GM12801 (cell line): ENCODE measurements around the gene OR4C3.
A peak's percentile ranks its signal among the peaks of the same experiment; 100 is the strongest.
"Not testable (repeated sequence)": the region's sequence is repeated elsewhere in the genome, so short reads cannot be mapped to it uniquely, and the experiment has no call there.

ENCODE experiments used
- TF ChIP-seq, protein P1 (sequence below): IDR thresholded peaks from one replicate; pipeline ENCODE4 v1.5.1; 2011; ENCODE audit warnings: control low read depth; ENCODE audit not compliant: insufficient read length; ENCODE audit errors: extremely low read depth

Gene OR4C3

GRCh38 chr11:48324620-48325019 is at the start of gene OR4C3:
OR4C3 (plus strand) TSS chr11:48324920; CDS start chr11:48325022, 102 bp downstream.
- TF ChIP-seq, protein P1, sequence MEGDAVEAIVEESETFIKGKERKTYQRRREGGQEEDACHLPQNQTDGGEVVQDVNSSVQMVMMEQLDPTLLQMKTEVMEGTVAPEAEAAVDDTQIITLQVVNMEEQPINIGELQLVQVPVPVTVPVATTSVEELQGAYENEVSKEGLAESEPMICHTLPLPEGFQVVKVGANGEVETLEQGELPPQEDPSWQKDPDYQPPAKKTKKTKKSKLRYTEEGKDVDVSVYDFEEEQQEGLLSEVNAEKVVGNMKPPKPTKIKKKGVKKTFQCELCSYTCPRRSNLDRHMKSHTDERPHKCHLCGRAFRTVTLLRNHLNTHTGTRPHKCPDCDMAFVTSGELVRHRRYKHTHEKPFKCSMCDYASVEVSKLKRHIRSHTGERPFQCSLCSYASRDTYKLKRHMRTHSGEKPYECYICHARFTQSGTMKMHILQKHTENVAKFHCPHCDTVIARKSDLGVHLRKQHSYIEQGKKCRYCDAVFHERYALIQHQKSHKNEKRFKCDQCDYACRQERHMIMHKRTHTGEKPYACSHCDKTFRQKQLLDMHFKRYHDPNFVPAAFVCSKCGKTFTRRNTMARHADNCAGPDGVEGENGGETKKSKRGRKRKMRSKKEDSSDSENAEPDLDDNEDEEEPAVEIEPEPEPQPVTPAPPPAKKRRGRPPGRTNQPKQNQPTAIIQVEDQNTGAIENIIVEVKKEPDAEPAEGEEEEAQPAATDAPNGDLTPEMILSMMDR = not testable (repeated sequence)

DNA sequence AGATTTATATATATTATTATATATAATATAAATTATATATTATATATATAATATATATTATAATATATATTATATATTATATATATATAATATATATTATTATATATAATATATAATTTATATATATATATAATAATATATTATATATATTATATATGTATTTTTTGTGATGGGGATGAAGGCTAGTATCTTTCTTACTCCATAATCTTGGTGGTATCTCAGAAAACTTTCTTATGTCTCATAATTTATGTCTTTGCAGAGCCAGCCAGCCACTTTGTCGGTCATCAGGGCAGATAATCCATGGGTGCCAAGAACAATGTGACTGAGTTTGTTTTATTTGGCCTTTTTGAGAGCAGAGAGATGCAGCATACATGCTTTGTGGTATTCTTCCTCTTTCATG is 18.8 kb upstream of the OR4C3 start, which contains the start of gene OR4S1:
OR4S1 (plus strand) TSS at position 301 of the 400 bp plus-strand sequence; CDS start at position 301, 0 bp downstream.
- TF ChIP-seq, protein P1 = no peak

DNA sequence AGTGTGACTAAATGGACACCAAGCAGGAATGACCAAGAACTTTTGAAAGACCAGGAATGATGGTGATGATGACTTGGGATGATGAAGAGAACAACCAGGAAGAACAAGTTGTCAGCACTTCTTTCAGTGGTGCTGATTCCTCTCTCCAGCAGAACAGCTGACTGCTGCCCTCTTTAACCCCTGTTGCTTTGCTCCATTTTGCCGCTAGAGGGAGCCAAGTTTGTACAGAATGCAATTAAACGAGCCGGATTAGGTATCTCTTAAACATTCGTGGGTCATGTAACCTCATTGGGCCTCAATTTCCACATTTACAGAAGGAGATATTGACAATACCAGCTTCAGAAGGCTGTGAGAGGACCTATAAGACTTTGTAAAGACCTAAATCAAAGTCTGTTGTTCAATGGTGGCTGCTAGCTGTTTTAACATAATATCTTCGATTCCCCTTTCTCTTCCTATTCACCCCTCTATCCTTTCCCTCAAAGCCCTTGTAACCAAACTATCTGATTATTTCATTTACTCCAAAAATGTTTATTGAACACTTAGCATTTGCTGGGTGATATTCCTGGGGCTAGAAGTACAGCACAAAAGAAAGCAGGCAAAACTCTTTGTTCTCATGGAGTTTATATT is 16.8 kb upstream of the OR4C3 start:
- TF ChIP-seq, protein P1 = peak; percentile 81

DNA sequence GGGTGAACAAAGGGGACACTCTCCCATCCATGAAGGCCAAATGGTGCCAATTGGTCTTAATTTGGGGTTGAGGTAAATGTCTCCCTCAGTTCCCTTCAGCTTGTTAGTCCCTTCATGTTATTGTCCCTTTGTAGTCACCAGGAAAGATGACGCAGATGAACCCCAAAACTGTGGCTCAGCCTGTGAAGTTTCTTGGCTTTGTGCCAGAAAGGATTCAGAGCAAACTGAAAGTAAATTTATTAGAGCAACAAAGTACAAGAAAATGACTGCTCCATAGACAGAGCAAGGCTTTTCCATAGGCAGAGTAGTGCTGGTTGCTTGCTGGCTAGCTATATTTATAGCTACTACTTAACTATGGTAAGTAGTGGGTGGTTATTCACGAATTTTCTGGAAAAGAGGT is 16.7 kb downstream of the OR4C3 start:
- TF ChIP-seq, protein P1 = no peak

DNA sequence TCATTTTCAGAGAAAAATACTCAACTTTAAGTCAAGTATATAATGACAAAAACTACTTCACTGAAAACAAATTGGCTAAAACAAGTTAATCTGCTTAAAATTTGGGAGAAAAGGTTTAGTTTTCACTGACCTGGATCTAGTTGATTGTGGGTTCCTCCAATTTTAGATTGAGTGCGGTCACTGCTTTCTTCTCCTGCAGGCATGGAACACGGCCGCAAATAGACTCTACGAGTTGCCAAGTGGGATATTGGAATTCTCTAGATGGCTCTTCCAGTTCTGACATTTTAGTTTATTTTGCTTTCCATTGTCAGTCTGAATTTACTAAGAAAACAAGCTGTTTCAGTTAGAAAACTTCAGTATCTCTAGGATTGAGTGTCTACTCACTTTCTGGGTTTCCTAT is 29.3 kb downstream of the OR4C3 start:
- TF ChIP-seq, protein P1 = no peak

- TF ChIP-seq, protein P1 = no peak
Observed at GRCh38 chr11:48354677-48355076, 30.0 kb downstream of the OR4C3 start.

DNA sequence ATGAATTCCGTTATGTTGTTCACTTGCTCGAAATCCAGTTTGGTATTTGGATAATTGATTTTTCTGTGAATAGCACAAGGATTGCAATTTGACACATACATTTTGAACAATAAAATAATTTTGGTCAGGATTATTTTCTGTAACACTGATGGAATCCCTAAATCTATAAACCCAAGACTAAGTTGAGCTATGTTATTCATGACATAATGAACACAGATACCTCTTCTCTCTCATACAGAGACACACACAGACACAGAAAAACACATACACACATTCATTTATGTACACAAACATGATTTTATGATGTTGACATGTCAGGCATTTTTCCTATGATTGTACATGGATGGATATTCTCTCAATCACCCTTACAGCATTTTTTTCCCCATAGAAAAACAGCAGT is 41.6 kb downstream of the OR4C3 start, which contains the start of gene OR4C5:
OR4C5 (minus strand) TSS at position 101 of the 400 bp plus-strand sequence; CDS start at position 101, 0 bp downstream.
- TF ChIP-seq, protein P1 = no peak
